Measurements from ENCODE around the gene PAQR7. TPM values are rescaled to one million over a fixed set of nuclear protein-coding genes. Genes with fewer than 3 reads are reported as not detected.

Gene PAQR7
- total RNA-seq, 1 donor from 2014 or later: 7.1 TPM

DNA sequence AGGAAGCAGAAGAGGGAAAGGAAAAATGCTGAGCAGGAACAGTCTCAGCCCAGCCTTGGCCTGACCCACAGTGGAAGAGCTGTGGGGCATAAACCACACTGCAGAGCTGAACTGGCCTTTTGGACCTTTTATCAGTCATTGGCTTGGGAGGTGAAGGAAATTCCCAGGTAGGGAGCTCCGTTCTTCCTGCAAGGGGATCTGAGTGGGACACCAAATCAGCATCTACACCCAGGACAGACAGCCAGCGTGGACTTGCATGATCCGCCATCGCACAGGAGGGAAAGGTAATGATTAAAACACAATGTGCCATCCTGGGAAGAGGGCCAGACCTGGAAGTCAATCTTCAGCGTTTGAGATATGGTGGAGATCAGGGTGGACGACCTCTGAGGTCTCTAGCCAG is 56.9 kb downstream of the PAQR7 start:
- DNase-seq (ENCODE audit: low read depth, low spot score): no peak

GRCh38 chr1:25817840-25818501 is 57.5 kb downstream of the PAQR7 start:
- DNase-seq (ENCODE audit: low read depth, low spot score): no peak

DNA sequence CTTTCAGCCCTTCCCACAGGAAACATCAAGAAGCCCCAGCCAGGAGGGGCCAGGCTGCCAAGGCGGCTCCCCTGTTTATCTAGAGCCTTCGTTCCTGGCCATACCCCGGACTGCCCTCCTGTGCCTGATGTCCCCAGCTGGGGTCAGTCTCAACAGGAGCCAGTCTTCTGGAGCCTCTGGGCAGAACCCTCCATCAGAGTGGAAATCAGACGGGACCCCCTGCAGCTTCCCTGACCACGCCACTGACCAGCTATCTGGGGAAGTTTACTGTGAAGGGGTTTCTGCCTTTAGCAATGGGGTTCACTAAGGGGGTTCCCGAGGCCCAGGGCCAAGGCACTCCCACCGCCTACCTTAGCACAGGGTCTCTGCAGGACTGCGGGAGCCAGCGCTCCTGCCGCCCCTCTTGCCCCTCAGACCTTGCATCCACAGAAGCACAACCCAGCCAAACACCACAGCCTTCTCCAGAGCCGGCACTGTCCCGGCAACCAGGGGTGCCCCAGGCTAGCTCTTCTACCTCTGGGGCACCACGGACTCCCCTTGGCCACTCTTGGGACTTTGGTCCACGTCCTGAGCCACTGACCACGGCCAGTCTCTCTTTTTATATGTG is 59.3 kb downstream of the PAQR7 start:
- DNase-seq (ENCODE audit: low read depth, low spot score): no peak

GRCh38 chr1:25815208-25816111 is 60.0 kb downstream of the PAQR7 start:
- DNase-seq (ENCODE audit: low read depth, low spot score): no peak

DNA sequence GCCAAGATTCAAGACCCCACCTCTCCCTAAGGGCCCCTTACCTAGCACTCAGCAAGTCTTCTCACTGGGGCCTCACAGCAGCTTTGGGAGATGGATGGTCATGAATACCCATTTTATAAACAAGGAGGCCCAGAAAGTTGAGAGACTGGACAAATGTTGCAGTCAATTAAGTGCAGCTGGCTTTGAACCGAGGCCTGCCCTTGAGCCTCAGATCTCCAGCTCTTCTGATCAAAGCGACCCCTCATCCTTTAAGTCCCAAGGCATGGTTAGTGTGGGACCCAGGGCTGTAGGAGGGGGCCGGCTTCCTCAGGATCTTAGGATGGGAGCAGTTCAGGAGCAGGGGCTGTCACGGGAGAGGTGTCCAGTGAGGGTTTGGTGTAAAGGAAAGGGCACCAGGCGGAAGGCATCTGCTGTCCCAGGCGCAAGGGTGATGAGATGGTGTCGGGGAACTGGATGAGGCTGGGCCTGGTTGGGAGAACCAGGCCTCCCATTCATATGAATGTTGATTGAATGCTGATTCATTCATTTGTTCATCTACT is 60.9 kb downstream of the PAQR7 start:
- DNase-seq (ENCODE audit: low read depth, low spot score): no peak

- DNase-seq (ENCODE audit: low read depth, low spot score): no peak
Measured at GRCh38 chr1:25813734-25814471, 61.6 kb downstream of the PAQR7 start.

GRCh38 chr1:25813071-25813733 is 62.3 kb downstream of the PAQR7 start:
- no peak for DNase-seq (ENCODE audit: low read depth, low spot score)

Other genes with a start within 250 kb of the PAQR7 start
- gene SELENON, start 75.5 kb downstream of the PAQR7 start, total RNA-seq: 22.0 and 33.2 TPM in 2 replicates
- gene MTFR1L, start 55.8 kb downstream of the PAQR7 start, total RNA-seq: 27.6 and 31.7 TPM in 2 replicates
- 5.1 and 5.8 TPM in 2 replicates for gene AUNIP, start 16.3 kb downstream of the PAQR7 start, total RNA-seq
- gene STMN1, start 30.7 kb upstream of the PAQR7 start, total RNA-seq: 152 and 206 TPM in 2 replicates
- gene PAFAH2, start 122.4 kb upstream of the PAQR7 start, total RNA-seq: 4.0 and 7.1 TPM in 2 replicates
- gene EXTL1, start 146.1 kb upstream of the PAQR7 start, total RNA-seq: not detected in 2 replicates
- not detected in 2 replicates for gene SLC30A2, start 170.4 kb upstream of the PAQR7 start, total RNA-seq
- not detected in 2 replicates for gene TRIM63, start 191.9 kb upstream of the PAQR7 start, total RNA-seq
- gene PDIK1L, start 236.1 kb upstream of the PAQR7 start, total RNA-seq: 5.9 TPM in 2 replicates